Spleen (tissue), 11 donors: ENCODE results near the gene PSMA6. TPM values are rescaled to one million over a fixed set of nuclear protein-coding genes. Genes with fewer than 3 reads are reported as not detected.

Source experiments
- DNase-seq: peaks from one replicate; pipeline ENCODE4 v3.0.0-alpha.2; 2020
- H3K27ac ChIP-seq, 8 donors: fragments of 200-600 bp; sonication (generic) in 7 of 8; 1 replicate in 4 of 8; 2 replicates in 4 of 8; pipeline versions ENCODE4 v1.5.0 to v1.8.0; 2016 to 2021; ENCODE audit warnings: inconsistent platforms in 4 of 8, mild to moderate bottlenecking in 4 of 8, moderate library complexity in 1 of 8
- H3K27me3 ChIP-seq, 7 donors: fragments of 200-600 bp; sonication (generic) in 6 of 7; replicated peaks in 1 of 7; 1 replicate in 4 of 7; 2 replicates in 3 of 7; pipeline versions ENCODE4 v1.5.0 to v1.8.0; 2016 to 2021; ENCODE audit warnings: inconsistent platforms in 3 of 7, mild to moderate bottlenecking in 1 of 7
- H3K36me3 ChIP-seq, 6 donors: fragments of 200-600 bp; sonication (generic) in 5 of 6; 1 replicate in 4 of 6; 2 replicates in 2 of 6; pipeline versions ENCODE4 v1.5.0 to v1.8.0; 2016 to 2021; ENCODE audit warnings: inconsistent platforms in 2 of 6
- H3K4me1 ChIP-seq, 6 donors: fragments of 200-600 bp; sonication (generic) in 5 of 6; 1 replicate in 3 of 6; 2 replicates in 3 of 6; pipeline versions ENCODE4 v1.5.0 to v1.8.0; 2016 to 2021; ENCODE audit warnings: inconsistent platforms in 3 of 6
- H3K4me3 ChIP-seq, 8 donors: fragments of 200-600 bp; sonication (generic) in 7 of 8; 1 replicate in 4 of 8; 2 replicates in 4 of 8; pipeline versions ENCODE4 v1.5.0 to v1.8.0; 2016 to 2021; ENCODE audit warnings: inconsistent platforms in 4 of 8, mild to moderate bottlenecking in 4 of 8, moderate library complexity in 2 of 8
- H3K9me3 ChIP-seq, 8 donors: fragments of 200-600 bp; sonication (generic) in 7 of 8; 1 replicate in 4 of 8; 2 replicates in 4 of 8; pipeline versions ENCODE4 v1.5.0 to v1.8.0; 2016 to 2021; ENCODE audit warnings: inconsistent platforms in 4 of 8
- CTCF ChIP-seq, 11 experiments: fragments of 200-600 bp in 7 of 11; fragments of 450-650 bp in 4 of 11; sonication (generic) in 4 of 11; IDR thresholded peaks in 8 of 11; conservative IDR thresholded peaks in 3 of 11; 1 replicate in 7 of 11; 2 replicates in 4 of 11; pipeline versions ENCODE4 v1.4.0 to v1.8.0; 2016 to 2021; ENCODE audit warnings: antibody characterized with exemption in 11 of 11, inconsistent platforms in 4 of 11, mild to moderate bottlenecking in 1 of 11
- POLR2A ChIP-seq, 3 donors: fragments of 450-650 bp; IDR thresholded peaks; one replicate each; pipeline ENCODE4 v1.5.1; 2017; ENCODE audit warnings: antibody characterized with exemption in 3 of 3, mild to moderate bottlenecking in 1 of 3
- POLR2AphosphoS5 ChIP-seq, 3 donors: sonication (generic); formaldehyde crosslinking; IDR thresholded peaks; one replicate each; pipeline ENCODE4 v1.5.1; 2017; ENCODE audit warnings: antibody characterized with exemption in 3 of 3
- WGBS, 5 donors: extraction: QIAGEN DNeasy Blood & Tissue Kit in 3 of 5; methylation state at CpG; one replicate each; pipeline versions ENCODE4 v1.1.5 to v1.1.7; 2013 to 2018; 5-methylcytosine and 5-hydroxymethylcytosine counted together
- intact Hi-C: fragments of 100-400 bp; cut with DNase I; formaldehyde crosslinking; loops from one replicate; pipeline ENCODE4 v1.15.0; 2023; ENCODE audit warnings: low total_unique reads
- polyA plus RNA-seq, 3 donors: library from polyadenylated mRNA; stranded (reverse); fragments of 200-250 nt; gene quantifications; one replicate each; pipeline ENCODE4 v1.2.1, GENCODE V29; 2013
- total RNA-seq, 7 donors: library from RNA; depleted of rRNA in 3 of 7; stranded (reverse); fragments of >200 nt in 3 of 7; fragmentation: NEBNext Ultra II Directional in 4 of 7; extraction: Animal tissue kit (Norgen Biotek cat#: 25700) in 4 of 7; gene quantifications; one replicate each; pipeline versions ENCODE4 v1.1.0 to v1.2.1, GENCODE V29; 2016 to 2021
- donor health status: healthy with polysubstance abuse.
- donor health status: DM: no; HTN: no; CAD: no; lungs with moderate emphysema.
- donor health status: DM: no; HTN: no; CAD: no.
- donor health status: Bipolar disorder and iron deficiency.
- donor health status: healthy.
- donor health status: DM: no; HTN: no; CAD: no.
- donor health status: DM: yes; HTN: yes; CAD: no.

The PSMA6 gene
- total and polyA plus RNA-seq, 10 donors = 108 to 185 (median 131) TPM

- 93 to 99% (median 96%) methylated on average over 5 of the region's 5 CpGs for WGBS, 5 donors
- TF ChIP-seq POLR2A (IDR thresholded peaks at IDR 0.05) (no peak), CTCF (IDR thresholded peaks at IDR 0.05 in 8 of 11, conservative IDR thresholded peaks at IDR 0.05 in 3 of 11) (no peak), POLR2AphosphoS5 (IDR thresholded peaks at IDR 0.05) (no peak)
- Histone ChIP-seq H3K4me3 (no peak overlapping the region), H3K36me3 (peaks cover 2 to 56% (median 23%) of the 10 kb centered on the region in 6 donors), H3K9me3 (no peaks in the 10 kb centered on the region), H3K4me1 (peaks cover 23 to 76% (median 46%) of the 10 kb centered on the region in 6 donors), H3K27me3 (no peaks in the 10 kb centered on the region), H3K27ac (no peak overlapping the region)
- intact Hi-C loops = no loop called here
- DNase-seq = no peak
Measured at GRCh38 chr14:35304812-35305462, 12.8 kb downstream of the PSMA6 start.

GRCh38 chr14:35305633-35306032 lies 13.5 kb downstream of the PSMA6 start:
- peaks cover 16 to 69% (median 39%) of the 10 kb centered on the region in 6 donors for H3K4me1 ChIP-seq
- TF ChIP-seq POLR2A (IDR thresholded peaks at IDR 0.05) (no peak), CTCF (IDR thresholded peaks at IDR 0.05 in 8 of 11, conservative IDR thresholded peaks at IDR 0.05 in 3 of 11) (no peak), POLR2AphosphoS5 (IDR thresholded peaks at IDR 0.05) (no peak)
- H3K27me3 ChIP-seq = no peaks in the 10 kb centered on the region
- 86 to 96% (median 91%) methylated on average over 3 of the region's 3 CpGs for WGBS, 5 donors
- H3K27ac ChIP-seq = no peak overlapping the region
- no peaks in the 10 kb centered on the region for H3K9me3 ChIP-seq
- DNase-seq = no peak
- intact Hi-C loops = no loop called here
- H3K36me3 ChIP-seq = peaks cover 5 to 63% (median 30%) of the 10 kb centered on the region in 6 donors
- no peak overlapping the region for H3K4me3 ChIP-seq

- no peak for TF ChIP-seq CTCF (IDR thresholded peaks at IDR 0.05 in 8 of 11, conservative IDR thresholded peaks at IDR 0.05 in 3 of 11)
- TF ChIP-seq POLR2AphosphoS5 (IDR thresholded peaks at IDR 0.05) = no peak
- no peak for TF ChIP-seq POLR2A (IDR thresholded peaks at IDR 0.05)
- H3K9me3 ChIP-seq = no peaks in the 10 kb centered on the region
- H3K4me3 ChIP-seq = no peak overlapping the region
- intact Hi-C loops = no loop called here
- H3K36me3 ChIP-seq = peaks cover 5 to 68% (median 35%) of the 10 kb centered on the region in 6 donors
- H3K4me1 ChIP-seq = peaks cover 11 to 64% (median 34%) of the 10 kb centered on the region in 6 donors
- H3K27me3 ChIP-seq = no peaks in the 10 kb centered on the region
- no peak overlapping the region for H3K27ac ChIP-seq
- WGBS, 5 donors = 85 to 99% (median 94%) methylated on average over 5 of the region's 5 CpGs
- DNase-seq = no peak
Measured at GRCh38 chr14:35306114-35306513, 13.9 kb downstream of the PSMA6 start.

GRCh38 chr14:35317820-35318219 lies 25.6 kb downstream of the PSMA6 start:
- peaks cover 11 to 73% (median 60%) of the 10 kb centered on the region in 6 donors for H3K36me3 ChIP-seq
- no peak overlapping the region for H3K4me3 ChIP-seq
- intact Hi-C loops = no loop called here
- WGBS, 5 donors = 95 to 100% (median 99%) methylated on average over 3 of the region's 3 CpGs
- H3K27ac ChIP-seq = peak overlapping the region in 1 of 8 donors; percentile 9
- H3K4me1 ChIP-seq = peaks cover 0 to 7% (median 5%) of the 10 kb centered on the region in 6 donors
- no peaks in the 10 kb centered on the region for H3K27me3 ChIP-seq
- DNase-seq = no peak
- no peaks in the 10 kb centered on the region for H3K9me3 ChIP-seq
- TF ChIP-seq POLR2AphosphoS5 (IDR thresholded peaks at IDR 0.05) (peak in 1 of 3 donors; percentile 8), POLR2A (IDR thresholded peaks at IDR 0.05) (no peak)
